ENCODE results near the gene GFRA4. TPM values are rescaled to one million over a fixed set of nuclear protein-coding genes. Genes with fewer than 3 reads are reported as not detected.

Gene GFRA4
- total and polyA plus RNA-seq, 2 donors (not counting 1 experiment from before 2014, with no cell fraction given) = not detected

GRCh38 chr20:3678856-3679720 is 15.9 kb upstream of the GFRA4 start:
- H3K79me2 ChIP-seq (ENCODE audit: control insufficient read depth, insufficient read depth, low read length) = no peaks in the 10 kb centered on the region
- ATAC-seq (ENCODE audit: low read depth) (no peak), DNase-seq (no peak)
- no peak overlapping the region for H2AFZ ChIP-seq (ENCODE audit: insufficient read depth, low read depth, low read length, poor library complexity, severe bottlenecking)
- Mint-ChIP-seq H3K4me3 (no peak overlapping the region), H3K27me3 (peaks cover 59% of the 10 kb centered on the region), H3K4me1 (peaks cover 5% of the 10 kb centered on the region), H3K27ac (no peak overlapping the region), H3K9me3 (ENCODE audit: insufficient read depth) (no peaks in the 10 kb centered on the region)
- H3K9me3 ChIP-seq (ENCODE audit: control extremely low read depth in 1 of 3, control insufficient read depth in 2 of 3, insufficient read depth in 1 of 3, low read length in 2 of 3) = no peaks in the 10 kb centered on the region
- H3K4me2 ChIP-seq (replicated peaks; ENCODE audit: low read depth, low read length, poor library complexity, severe bottlenecking) = no peak overlapping the region
- POLR2A ChIA-PET = no interaction called here
- H3K9ac ChIP-seq (ENCODE audit: low read length) = no peak overlapping the region
- H3K4me1 ChIP-seq (ENCODE audit: control insufficient read depth in 2 of 2, insufficient read depth in 2 of 2, low read length in 2 of 2) = peaks cover 0 to 7% of the 10 kb centered on the region in 2 donors
- no peak overlapping the region for H3K4me3 ChIP-seq (ENCODE audit: control extremely low read depth in 1 of 5, extremely low read depth in 1 of 5, insufficient read depth in 1 of 5, low read depth in 2 of 5, low read length in 4 of 5)
- intact Hi-C loops (cut with micrococcal nuclease) = loop anchor here (5.0 kb wide), 1 partner anchor 913 kb away; no protein-coding TSS in a partner anchor
- peaks cover 0 to 38% (median 6%) of the 10 kb centered on the region in 4 experiments for H3K27me3 ChIP-seq (replicated peaks in 1 of 4; ENCODE audit: control extremely low read depth in 1 of 4, control insufficient read depth in 3 of 4, insufficient read depth in 4 of 4, low read length in 3 of 4)
- TF ChIP-seq EZH2 (IDR thresholded peaks at IDR 0.05; ENCODE audit: borderline replicate concordance, insufficient read depth, low read depth, low read length, poor library complexity, severe bottlenecking) (no peak), CTCF (IDR thresholded peaks at IDR 0.05) (no peak)
- CTCF ChIA-PET = interaction anchor here (0.6 to 3.6 kb wide), 4 partner anchors 89 to 1508 kb away, joined by 3 to 17 read pairs (median 4); partner anchors contain the start of gene ADISSP
- H3K36me3 ChIP-seq (replicated peaks in 1 of 2; ENCODE audit: control extremely low read depth in 1 of 2, control insufficient read depth in 1 of 2, extremely low read depth in 1 of 2, insufficient read depth in 2 of 2, low read length in 1 of 2) = no peaks in the 10 kb centered on the region
- WGBS (ENCODE audit: insufficient coverage) = 89% methylated on average over 13 of the region's 14 CpGs
- no peak overlapping the region for H3K27ac ChIP-seq (ENCODE audit: low read length in 2 of 2)
- no peaks in the 10 kb centered on the region for H4K20me1 ChIP-seq (ENCODE audit: control insufficient read depth, insufficient read depth, low read length, poor library complexity, severe bottlenecking)

GRCh38 chr20:3678198-3678597 is 15.0 kb upstream of the GFRA4 start:
- peaks cover 55% of the 10 kb centered on the region for H3K27me3 Mint-ChIP-seq
- no peak for ATAC-seq (ENCODE audit: low read depth)
- Histone ChIP-seq H3K9ac (ENCODE audit: low read length) (no peak overlapping the region), H3K27ac (ENCODE audit: low read length in 2 of 2) (no peak overlapping the region), H3K4me3 (ENCODE audit: control extremely low read depth in 1 of 5, extremely low read depth in 1 of 5, insufficient read depth in 1 of 5, low read depth in 2 of 5, low read length in 4 of 5) (no peak overlapping the region), H3K4me1 (ENCODE audit: control insufficient read depth in 2 of 2, insufficient read depth in 2 of 2, low read length in 2 of 2) (peaks cover 0 to 7% of the 10 kb centered on the region in 2 donors), H3K79me2 (ENCODE audit: control insufficient read depth, insufficient read depth, low read length) (no peaks in the 10 kb centered on the region), H3K9me3 (ENCODE audit: control extremely low read depth in 1 of 3, control insufficient read depth in 2 of 3, insufficient read depth in 1 of 3, low read length in 2 of 3) (no peaks in the 10 kb centered on the region), H3K27me3 (replicated peaks in 1 of 4; ENCODE audit: control extremely low read depth in 1 of 4, control insufficient read depth in 3 of 4, insufficient read depth in 4 of 4, low read length in 3 of 4) (peaks cover 0 to 38% (median 6%) of the 10 kb centered on the region in 4 experiments), H4K20me1 (ENCODE audit: control insufficient read depth, insufficient read depth, low read length, poor library complexity, severe bottlenecking) (no peaks in the 10 kb centered on the region), H2AFZ (ENCODE audit: insufficient read depth, low read depth, low read length, poor library complexity, severe bottlenecking) (no peak overlapping the region), H3K36me3 (replicated peaks in 1 of 2; ENCODE audit: control extremely low read depth in 1 of 2, control insufficient read depth in 1 of 2, extremely low read depth in 1 of 2, insufficient read depth in 2 of 2, low read length in 1 of 2) (no peaks in the 10 kb centered on the region), H3K4me2 (replicated peaks; ENCODE audit: low read depth, low read length, poor library complexity, severe bottlenecking) (no peak overlapping the region)
- intact Hi-C loops (cut with micrococcal nuclease) = loop anchor here (5.0 kb wide), 1 partner anchor 914 kb away; no protein-coding TSS in a partner anchor
- H3K4me1 Mint-ChIP-seq = peaks cover 5% of the 10 kb centered on the region
- 57% methylated on average over 1 of the region's 2 CpGs for WGBS (ENCODE audit: insufficient coverage)
- ChIA-PET POLR2A (no interaction called here), CTCF (interaction anchor here (1.4 to 3.6 kb wide), 4 partner anchors 29 to 176 kb away, joined by 3 to 17 read pairs (median 12); partner anchors contain the start of gene ADISSP)
- DNase-seq = no peak
- no peak overlapping the region for H3K4me3 Mint-ChIP-seq
- H3K9me3 Mint-ChIP-seq (ENCODE audit: insufficient read depth) = no peaks in the 10 kb centered on the region
- no peak overlapping the region for H3K27ac Mint-ChIP-seq
- TF ChIP-seq EZH2 (IDR thresholded peaks at IDR 0.05; ENCODE audit: borderline replicate concordance, insufficient read depth, low read depth, low read length, poor library complexity, severe bottlenecking) (no peak), CTCF (IDR thresholded peaks at IDR 0.05) (no peak)

Data from B cell (primary cell).